ENCODE results near the gene NEDD4.

DNA sequence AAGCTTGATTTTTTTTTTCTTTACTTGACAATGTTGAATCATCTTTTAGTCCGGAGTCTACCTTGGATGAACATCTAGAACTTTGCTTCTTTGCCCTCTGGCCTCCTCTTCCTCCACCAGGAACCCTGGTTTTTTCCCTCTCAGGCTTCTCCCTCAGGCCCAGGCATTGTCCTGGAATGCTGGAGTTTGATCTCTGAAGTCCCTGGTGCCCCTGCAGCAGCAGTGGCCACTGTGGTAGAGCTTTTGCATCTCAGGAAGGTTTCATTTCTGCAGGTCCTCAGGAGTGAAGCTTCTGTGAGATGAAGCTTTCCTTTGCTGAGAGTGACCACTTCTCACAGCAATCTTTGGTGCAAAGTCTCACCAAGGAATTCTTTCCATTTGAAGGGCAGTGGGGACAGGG, 39.0 kb upstream of the NEDD4 start:
- TF ChIP-seq TAF1 (IDR thresholded peaks at IDR 0.05; ENCODE audit: borderline replicate concordance, low read depth, low read length) (no peak), CBX5 (IDR thresholded peaks at IDR 0.05; ENCODE audit: low read depth) (no peak), SUZ12 (IDR thresholded peaks at IDR 0.05; ENCODE audit: unreplicated experiment) (no peak), ZBED1 (IDR thresholded peaks at IDR 0.05; ENCODE audit: borderline replicate concordance) (no peak), NFIC (IDR thresholded peaks at IDR 0.05; ENCODE audit: low read depth, low read length) (no peak), EZH2 (IDR thresholded peaks at IDR 0.05; ENCODE audit: borderline replicate concordance, control insufficient read depth, low read depth, low read length) (no peak), POLR2A (IDR thresholded peaks at IDR 0.05; ENCODE audit: low read depth, low read length) (no peak), EP300 (IDR thresholded peaks at IDR 0.05; ENCODE audit: borderline replicate concordance in 1 of 2, control insufficient read depth in 1 of 2, low read depth in 2 of 2, low read length in 2 of 2) (no peak), FOS (IDR thresholded peaks at IDR 0.05; ENCODE audit: borderline replicate concordance, extremely low read depth, insufficient read length) (no peak), JUND (IDR thresholded peaks at IDR 0.05; ENCODE audit: low read depth, low read length) (no peak), ZSCAN29 (IDR thresholded peaks at IDR 0.05) (no peak), DPF2 (IDR thresholded peaks at IDR 0.05) (no peak)
- TF ChIP-seq, protein P1, sequence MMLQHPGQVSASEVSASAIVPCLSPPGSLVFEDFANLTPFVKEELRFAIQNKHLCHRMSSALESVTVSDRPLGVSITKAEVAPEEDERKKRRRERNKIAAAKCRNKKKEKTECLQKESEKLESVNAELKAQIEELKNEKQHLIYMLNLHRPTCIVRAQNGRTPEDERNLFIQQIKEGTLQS (IDR thresholded peaks at IDR 0.05; ENCODE audit: borderline replicate concordance, extremely low read depth, low read depth, low read length): no peak
- TF ChIP-seq, protein P2, sequence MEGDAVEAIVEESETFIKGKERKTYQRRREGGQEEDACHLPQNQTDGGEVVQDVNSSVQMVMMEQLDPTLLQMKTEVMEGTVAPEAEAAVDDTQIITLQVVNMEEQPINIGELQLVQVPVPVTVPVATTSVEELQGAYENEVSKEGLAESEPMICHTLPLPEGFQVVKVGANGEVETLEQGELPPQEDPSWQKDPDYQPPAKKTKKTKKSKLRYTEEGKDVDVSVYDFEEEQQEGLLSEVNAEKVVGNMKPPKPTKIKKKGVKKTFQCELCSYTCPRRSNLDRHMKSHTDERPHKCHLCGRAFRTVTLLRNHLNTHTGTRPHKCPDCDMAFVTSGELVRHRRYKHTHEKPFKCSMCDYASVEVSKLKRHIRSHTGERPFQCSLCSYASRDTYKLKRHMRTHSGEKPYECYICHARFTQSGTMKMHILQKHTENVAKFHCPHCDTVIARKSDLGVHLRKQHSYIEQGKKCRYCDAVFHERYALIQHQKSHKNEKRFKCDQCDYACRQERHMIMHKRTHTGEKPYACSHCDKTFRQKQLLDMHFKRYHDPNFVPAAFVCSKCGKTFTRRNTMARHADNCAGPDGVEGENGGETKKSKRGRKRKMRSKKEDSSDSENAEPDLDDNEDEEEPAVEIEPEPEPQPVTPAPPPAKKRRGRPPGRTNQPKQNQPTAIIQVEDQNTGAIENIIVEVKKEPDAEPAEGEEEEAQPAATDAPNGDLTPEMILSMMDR (IDR thresholded peaks at IDR 0.05 in 2 of 3, conservative IDR thresholded peaks at IDR 0.05 in 1 of 3; ENCODE audit: control insufficient read depth in 2 of 3, extremely low read depth in 1 of 3, insufficient read depth in 1 of 3, low read depth in 3 of 3, low read length in 3 of 3): no peak

Measured in GM12878 (cell line).